GM21381 (cell line): ENCODE data around the gene HAUS2.
"Not testable (repeated sequence)": the region's sequence is repeated elsewhere in the genome, so short reads cannot be mapped to it uniquely, and the experiment has no call there.

Source experiments
- ATAC-seq: cut with Tn5 transposase; IDR thresholded peaks from one replicate; pipeline ENCODE4 v1.9.1; 2021; ENCODE audit warnings: mild to moderate bottlenecking, moderate library complexity; ENCODE audit not compliant: unreplicated experiment

The HAUS2 gene

GRCh38 chr15:42575188-42576039 lies 26.8 kb downstream of the HAUS2 start, which contains the start of gene STARD9:
Gene STARD9 (plus strand): TSS chr15:42575606. CDS start chr15:42575716, 110 bp downstream.
- ATAC-seq, result peak; percentile 92

DNA sequence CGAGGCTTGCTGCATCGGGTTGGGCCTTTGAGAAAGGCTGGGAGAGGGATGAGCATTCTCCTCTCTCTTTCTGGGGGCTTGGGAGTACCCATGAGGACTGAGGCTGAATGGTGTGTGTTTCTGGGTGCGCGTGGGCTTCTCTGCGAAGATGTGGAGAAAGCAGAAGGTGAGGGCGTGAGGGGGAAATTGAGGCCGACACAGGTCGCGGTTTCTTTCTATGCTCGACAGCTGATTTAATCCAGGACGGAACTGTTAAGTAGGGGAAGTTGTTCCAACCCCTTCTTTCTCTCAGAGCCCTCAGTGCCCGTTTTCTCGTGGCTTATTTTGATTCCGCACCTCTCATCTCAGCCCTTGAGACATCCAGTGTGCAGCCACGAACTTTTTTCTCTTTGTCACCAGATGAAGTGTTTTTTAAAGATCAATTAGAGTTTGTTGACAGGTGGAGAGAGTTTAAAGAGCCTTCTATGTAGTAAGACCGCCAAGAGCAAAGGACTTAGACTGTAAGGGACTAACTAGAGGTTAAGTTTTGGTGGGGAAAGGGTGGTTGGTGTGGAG lies 27.5 kb downstream of the HAUS2 start:
- no peak for ATAC-seq

GRCh38 chr15:42576776-42577175 lies 28.1 kb downstream of the HAUS2 start:
- no peak for ATAC-seq

GRCh38 chr15:42577514-42578031 lies 28.9 kb downstream of the HAUS2 start:
- ATAC-seq, result no peak

GRCh38 chr15:42578984-42579537 lies 30.4 kb downstream of the HAUS2 start:
- ATAC-seq, result no peak

DNA sequence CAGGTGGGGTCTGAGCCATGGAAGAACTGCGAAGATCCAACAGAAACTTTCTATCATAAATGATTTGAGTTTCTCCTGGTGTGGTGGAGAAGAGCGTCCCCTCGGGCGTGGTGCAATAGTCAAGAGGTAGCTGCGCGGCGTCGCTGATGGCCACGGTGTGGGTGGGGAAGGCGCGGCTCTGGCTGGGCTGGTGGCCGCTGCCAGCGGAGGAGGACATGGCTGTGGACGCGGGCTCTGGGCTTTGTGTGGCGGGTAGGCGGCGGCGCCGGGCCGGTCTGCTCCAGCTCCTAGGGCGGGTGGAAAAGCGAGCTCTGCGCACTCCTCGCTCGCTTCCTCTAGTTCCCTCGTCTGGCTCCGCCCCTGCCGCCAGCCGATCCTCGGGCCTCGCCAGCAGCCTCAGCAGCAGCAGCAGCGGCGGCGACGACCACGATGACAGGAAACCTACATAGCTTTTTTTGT lies 32.7 kb downstream of the HAUS2 start:
- peak; percentile 83 for ATAC-seq

DNA sequence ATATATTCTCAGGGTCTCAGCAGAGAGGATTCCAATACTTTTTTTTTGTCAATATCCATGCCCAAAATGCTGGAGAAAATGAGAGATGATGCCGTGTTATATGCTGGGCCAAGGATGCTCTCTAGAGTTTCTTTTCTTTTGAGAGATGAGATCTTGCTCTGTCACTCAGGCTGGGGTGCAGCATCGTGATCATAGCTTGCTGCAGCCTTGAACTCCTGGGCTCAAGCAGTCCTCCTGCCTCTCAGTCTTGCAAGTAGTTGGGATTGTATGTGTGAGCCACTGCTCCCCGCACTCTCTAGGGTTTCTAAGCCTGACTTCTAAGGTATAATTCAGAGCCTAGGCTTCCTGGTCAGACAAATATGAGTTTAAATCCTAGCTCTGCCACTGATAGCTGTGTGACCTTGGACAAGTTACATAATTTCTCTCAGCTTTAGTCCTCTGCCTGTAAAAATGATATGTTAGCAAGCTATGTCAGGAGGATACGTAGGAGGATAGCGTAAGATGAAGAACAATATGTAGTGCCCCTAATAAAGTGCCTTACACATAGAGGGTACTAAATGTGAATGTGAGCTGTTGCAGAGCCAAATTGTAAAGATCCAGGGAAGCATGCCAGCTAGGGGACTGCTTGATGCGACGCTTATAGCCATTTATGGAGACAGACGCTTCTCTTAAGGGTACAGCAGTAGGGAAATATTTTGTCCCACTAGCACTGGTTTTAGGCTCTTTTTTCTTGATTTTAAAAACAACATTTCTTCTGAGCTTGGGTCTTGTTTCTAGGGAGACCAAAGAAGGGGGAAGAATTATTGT lies 34.1 kb downstream of the HAUS2 start:
- no peak for ATAC-seq

DNA sequence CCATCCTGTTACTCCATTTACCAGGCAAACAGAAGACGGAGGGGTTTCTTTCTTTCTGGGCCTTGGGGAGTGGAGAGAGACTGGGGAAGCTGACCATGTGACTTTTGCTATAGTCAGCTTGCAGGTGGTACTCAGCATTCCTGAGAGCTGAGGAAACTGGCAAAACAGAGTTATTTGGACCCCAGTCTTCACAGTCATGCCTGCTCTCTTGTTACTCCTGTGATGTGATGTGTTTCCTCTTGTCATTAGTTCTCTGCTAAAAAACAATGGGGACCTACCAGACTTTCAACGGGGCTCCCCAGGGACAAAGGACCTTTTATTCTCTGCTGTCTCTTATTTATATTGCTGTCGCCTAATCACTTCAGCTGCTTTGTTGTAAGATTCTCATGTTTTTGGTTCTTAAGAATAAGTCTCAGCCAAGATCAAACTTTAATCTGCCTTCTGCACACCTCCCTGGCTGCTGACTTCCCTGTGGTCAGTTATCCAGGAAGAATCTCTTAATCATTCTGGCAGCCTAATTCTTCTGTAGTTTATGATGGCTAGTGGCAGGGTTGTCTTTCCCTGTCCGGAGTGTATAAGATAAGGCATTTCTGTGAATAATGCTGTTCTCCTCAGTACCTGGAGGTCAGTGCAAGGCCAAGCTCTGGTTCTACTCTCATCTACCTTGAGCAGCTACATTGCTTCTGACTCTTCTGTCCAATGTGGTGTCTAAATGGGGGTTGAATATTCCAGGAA lies 35.6 kb downstream of the HAUS2 start:
- no peak for ATAC-seq

DNA sequence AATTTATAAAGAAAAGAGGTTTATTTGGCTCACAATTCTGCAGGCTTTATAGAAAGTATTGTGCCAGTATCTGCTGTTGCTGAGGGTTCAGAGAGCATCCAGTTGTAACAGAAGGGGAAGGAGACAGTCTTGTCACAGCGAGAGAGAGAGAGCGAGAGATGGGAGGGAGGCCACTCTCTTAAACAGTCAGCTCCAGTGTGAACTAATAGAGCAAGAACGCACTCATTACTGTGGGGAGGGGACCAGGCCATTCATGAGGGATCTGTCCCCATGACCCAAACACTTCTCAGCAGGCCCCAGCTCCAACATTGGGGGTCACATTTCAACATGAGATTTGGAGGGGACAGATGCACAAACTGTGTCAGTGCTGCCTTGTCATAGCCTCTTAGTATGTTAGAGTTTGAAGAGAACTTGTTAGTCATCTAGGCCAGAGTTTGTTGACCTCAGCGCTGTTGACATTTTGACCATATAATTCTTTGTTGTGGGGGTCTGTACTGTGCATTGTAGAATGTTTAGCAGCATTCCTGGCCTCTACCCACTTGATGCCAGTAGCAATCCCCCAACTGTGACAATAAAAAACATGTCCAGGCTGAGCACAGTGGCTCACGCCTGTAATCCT lies 42.1 kb downstream of the HAUS2 start:
- no peak for ATAC-seq

- no peak for ATAC-seq
These were observed 42.7 kb downstream of the HAUS2 start for GRCh38 chr15:42591238-42591934.

GRCh38 chr15:42592716-42593115 lies 44.1 kb downstream of the HAUS2 start:
- ATAC-seq, result no peak

- no peak for ATAC-seq
These were observed 44.5 kb downstream of the HAUS2 start for GRCh38 chr15:42593143-42593542.

- no peak for ATAC-seq
These were observed 45.5 kb downstream of the HAUS2 start for GRCh38 chr15:42594095-42594494.

DNA sequence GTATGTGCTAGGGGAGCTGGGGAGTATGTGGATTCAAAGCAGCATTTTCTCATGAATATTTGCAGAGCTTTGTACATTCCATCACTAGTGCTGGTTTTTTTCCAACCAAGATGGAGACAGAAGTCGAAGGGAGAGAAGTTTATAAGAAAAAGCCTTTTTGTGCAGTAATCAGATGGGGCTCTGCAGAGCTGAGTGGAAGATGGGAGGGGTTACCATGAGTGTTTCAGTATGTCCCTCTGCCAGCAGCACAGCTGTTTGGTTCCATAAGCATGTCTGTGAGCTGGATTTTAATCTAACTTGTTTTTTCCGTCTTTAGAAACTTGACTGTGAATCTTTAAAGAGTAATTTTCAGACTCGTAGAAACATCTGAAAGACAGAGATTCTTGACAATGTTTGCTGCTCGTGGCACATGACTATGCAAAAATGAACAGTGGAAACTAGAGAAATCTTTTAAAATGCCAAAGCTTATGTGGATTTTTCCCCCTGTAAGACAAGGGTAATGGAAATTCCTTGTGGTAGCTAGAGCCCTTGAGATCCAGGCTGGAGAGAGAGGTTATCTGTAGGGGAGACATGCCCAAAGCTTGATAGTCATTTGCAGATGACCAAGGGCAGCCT lies 47.1 kb downstream of the HAUS2 start:
- no peak for ATAC-seq

- ATAC-seq, result not testable (repeated sequence)
These were observed 52.7 kb downstream of the HAUS2 start for GRCh38 chr15:42601316-42601715.

DNA sequence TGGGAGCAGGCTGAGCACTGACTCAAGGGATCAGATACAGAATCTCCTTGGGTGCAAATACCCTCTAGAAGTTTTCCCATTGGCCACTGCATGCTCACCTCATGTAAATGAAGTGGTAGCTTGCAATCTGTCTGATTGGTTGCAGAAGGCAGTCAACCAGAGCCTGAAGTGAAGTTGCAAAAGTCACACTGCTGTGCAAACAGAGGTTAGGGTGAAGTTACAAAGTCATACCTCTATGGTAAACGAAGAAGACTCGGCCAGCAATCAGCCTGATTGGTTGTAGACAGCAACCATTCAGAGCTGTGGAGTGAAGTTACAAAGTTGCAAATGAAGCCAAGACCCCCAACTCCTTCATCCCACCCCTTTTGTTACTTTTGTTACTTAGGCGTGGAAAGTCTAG lies 53.9 kb downstream of the HAUS2 start:
- ATAC-seq, result no peak

- ATAC-seq, result no peak
These were observed 55.3 kb downstream of the HAUS2 start for GRCh38 chr15:42603978-42604377.

GRCh38 chr15:42604894-42605744 lies 56.5 kb downstream of the HAUS2 start:
- peak; percentile 41 for ATAC-seq
